Activated naive CD8-positive, alpha-beta T cell treated with anti-CD3 and anti-CD28 coated beads for 36 hours (primary cell): ENCODE measurements around the gene FABP3. TPM values are rescaled to one million over a fixed set of nuclear protein-coding genes. Genes with fewer than 3 reads are reported as not detected.
A peak's percentile ranks its signal among the peaks of the same experiment; 100 is the strongest.

ENCODE experiments used
- DNase-seq: peaks from one replicate; pipeline ENCODE4 v3.0.0; 2021
- H3K27ac Mint-ChIP-seq: one replicate; pipeline ENCODE4 v1.8.0; 2022; ENCODE audit warnings: mild to moderate bottlenecking, moderate library complexity, mixed read lengths
- H3K27me3 Mint-ChIP-seq: one replicate; pipeline ENCODE4 v1.8.0; 2022; ENCODE audit warnings: mild to moderate bottlenecking, mixed read lengths
- H3K36me3 Mint-ChIP-seq: one replicate; pipeline ENCODE4 v1.8.0; 2021; ENCODE audit warnings: mild to moderate bottlenecking, mixed read lengths
- H3K4me1 Mint-ChIP-seq: one replicate; pipeline ENCODE4 v1.8.0; 2021; ENCODE audit warnings: mixed read lengths
- H3K4me3 Mint-ChIP-seq: one replicate; pipeline ENCODE4 v1.8.0; 2022; ENCODE audit warnings: mild to moderate bottlenecking, moderate library complexity, mixed read lengths
- H3K9me3 Mint-ChIP-seq: one replicate; pipeline ENCODE4 v1.8.0; 2022; ENCODE audit warnings: mixed read lengths
- total RNA-seq, 2 experiments: library from RNA; stranded (reverse); gene quantifications; one replicate each; pipeline ENCODE4 v1.2.3, GENCODE V29; 2021

Gene FABP3
- total RNA-seq: not detected

DNA sequence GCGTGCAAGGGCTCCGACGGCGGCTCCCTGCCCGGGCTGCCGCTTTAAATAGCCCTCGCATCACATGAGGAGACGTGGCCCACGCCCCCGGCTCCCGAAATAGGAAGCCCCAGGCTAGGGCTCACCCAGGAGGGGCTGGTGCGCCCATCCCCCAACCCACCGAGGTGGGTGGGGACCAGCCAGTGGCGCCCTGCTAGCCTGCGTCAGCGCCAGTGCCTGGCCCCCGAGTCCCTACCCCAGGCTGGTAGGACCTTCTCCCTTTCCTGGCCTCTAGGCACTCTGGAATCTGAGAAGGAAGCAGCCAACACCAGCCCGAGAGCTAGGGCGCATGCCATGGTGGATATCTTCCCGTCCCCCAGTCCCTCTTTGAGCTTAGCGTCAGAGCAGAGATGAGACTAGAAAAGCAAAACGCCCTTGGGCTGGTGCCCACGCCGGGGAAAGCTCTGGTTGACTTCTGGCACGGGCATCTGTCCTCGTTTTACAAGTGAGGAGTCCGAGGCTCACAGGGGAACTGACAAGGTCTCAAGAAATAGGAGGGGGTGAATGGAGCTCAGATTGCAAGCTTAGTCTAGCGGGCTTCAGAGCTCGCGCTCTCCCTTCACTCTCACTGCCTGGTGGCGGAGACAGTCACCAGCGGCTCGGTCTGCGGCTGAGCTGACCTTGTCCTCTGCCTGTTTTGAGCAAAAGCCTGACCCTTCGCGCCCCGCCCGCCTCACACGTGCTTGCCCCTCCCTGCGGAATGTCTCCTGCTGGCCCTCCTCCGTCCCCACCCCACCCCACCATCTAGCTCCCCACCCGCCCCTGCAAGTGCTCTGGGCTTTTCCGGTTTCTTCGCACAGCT, at the start of gene FABP3:
TSS of gene FABP3 (minus strand) at position 21 of the 841 bp plus-strand sequence. CDS start 62 bp downstream, outside the sequence.
- peak; percentile 22 for DNase-seq
- Mint-ChIP-seq H3K4me3 (peak within 1 kb of the TSS; percentile 76), H3K27me3 (no peaks in the 10 kb centered on the region), H3K4me1 (peaks cover 12% of the 10 kb centered on the region), H3K9me3 (no peaks in the 10 kb centered on the region), H3K27ac (peak within 1 kb of the TSS; percentile 43), H3K36me3 (no peaks in the 10 kb centered on the region)

GRCh38 chr1:31421371-31422040, 48.6 kb upstream of the FABP3 start:
- H3K27me3 Mint-ChIP-seq: peaks cover 39% of the 10 kb centered on the region

DNA sequence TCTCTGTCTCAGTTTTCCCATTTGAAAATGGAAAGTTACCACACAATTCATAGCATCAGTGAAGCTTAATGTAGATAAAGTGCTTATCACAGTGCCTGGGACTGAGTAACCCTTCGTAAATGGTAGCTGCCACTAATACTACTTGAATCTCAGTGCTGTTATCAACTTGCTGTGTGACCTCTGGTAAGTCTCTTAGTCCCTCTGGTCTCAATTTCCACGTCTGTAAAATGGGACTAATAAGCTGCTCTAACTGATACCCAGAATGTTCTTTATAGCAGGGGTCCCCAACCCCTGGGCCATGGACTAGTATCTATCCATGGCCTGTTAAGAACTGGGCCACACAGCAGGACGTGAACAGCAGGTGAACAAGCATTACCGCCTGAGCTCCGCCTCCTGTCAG, 47.8 kb upstream of the FABP3 start:
- no peaks in the 10 kb centered on the region for H3K9me3 Mint-ChIP-seq
- no peaks in the 10 kb centered on the region for H3K4me1 Mint-ChIP-seq
- peaks cover 47% of the 10 kb centered on the region for H3K27me3 Mint-ChIP-seq
- no peak for DNase-seq
- no peak overlapping the region for H3K4me3 Mint-ChIP-seq
- H3K36me3 Mint-ChIP-seq: no peaks in the 10 kb centered on the region
- H3K27ac Mint-ChIP-seq: no peak overlapping the region

More at GRCh38 chr1:31421371-31422040, 48.6 kb upstream of the FABP3 start:
- no peaks in the 10 kb centered on the region for H3K36me3 Mint-ChIP-seq
- no peak overlapping the region for H3K4me3 Mint-ChIP-seq
- H3K9me3 Mint-ChIP-seq: no peaks in the 10 kb centered on the region
- DNase-seq: no peak
- H3K4me1 Mint-ChIP-seq: no peaks in the 10 kb centered on the region
- peak overlapping the region; percentile 27 for H3K27ac Mint-ChIP-seq

GRCh38 chr1:31418626-31419323, 45.9 kb upstream of the FABP3 start:
- H3K36me3 Mint-ChIP-seq: no peaks in the 10 kb centered on the region
- H3K27me3 Mint-ChIP-seq: peaks cover 54% of the 10 kb centered on the region

DNA sequence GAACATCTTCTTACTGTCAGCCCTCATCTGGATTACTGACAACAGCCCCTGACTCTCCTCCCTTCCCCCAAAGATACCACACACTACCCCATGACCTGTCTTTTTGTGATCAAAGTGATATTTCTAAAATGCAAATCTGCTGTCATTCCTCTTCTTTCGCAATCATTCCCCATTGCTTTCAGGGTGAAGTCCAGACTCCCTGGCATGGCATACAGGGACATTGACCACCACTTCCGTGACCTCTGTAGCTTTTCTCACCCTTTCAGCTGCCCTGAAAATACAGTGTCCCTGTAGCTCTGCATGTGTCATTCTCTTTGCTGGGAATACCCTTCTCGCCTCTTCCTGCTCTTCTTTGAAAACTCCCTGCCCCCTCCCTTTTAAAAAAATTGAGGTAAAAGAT, 44.3 kb upstream of the FABP3 start:
- Mint-ChIP-seq H3K4me3 (no peak overlapping the region), H3K9me3 (no peaks in the 10 kb centered on the region), H3K27me3 (peaks cover 52% of the 10 kb centered on the region), H3K27ac (no peak overlapping the region), H3K4me1 (peaks cover 4% of the 10 kb centered on the region), H3K36me3 (no peaks in the 10 kb centered on the region)
- DNase-seq: no peak

More at GRCh38 chr1:31418626-31419323, 45.9 kb upstream of the FABP3 start:
- no peaks in the 10 kb centered on the region for H3K9me3 Mint-ChIP-seq
- no peak overlapping the region for H3K4me3 Mint-ChIP-seq
- peaks cover 2% of the 10 kb centered on the region for H3K4me1 Mint-ChIP-seq
- DNase-seq: no peak
- H3K27ac Mint-ChIP-seq: no peak overlapping the region

DNA sequence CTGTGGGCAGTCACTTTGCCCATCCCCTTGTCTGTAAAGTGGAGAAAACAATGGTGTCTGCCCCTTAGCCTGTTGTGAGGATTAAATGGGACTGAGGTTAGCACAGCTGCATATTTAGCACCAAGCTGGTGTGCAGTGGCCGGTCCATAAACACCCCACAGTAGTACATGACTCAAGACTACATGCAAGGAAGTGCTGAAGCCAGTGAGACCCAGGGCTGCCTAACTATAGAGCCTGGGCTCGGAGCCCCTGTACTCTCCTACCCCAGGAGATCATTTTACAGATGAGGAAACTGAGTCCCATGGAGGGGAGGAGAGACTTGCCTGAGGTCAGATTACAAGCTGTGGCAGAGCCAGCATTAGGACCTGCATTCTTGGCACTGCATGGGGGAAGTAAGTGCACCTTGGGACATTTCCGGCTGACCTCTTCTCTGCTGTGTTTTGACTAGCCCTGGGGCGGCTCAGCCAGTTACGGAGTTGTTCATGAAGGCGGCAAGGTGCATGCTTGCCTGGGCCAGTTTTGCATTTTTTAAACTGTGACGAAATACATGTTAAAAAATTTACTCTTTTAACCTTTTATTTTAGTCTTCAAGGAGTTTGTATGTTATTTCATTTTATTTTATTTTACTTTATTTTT, 43.3 kb upstream of the FABP3 start:
- no peak for DNase-seq
- H3K27ac Mint-ChIP-seq: no peak overlapping the region
- H3K36me3 Mint-ChIP-seq: no peaks in the 10 kb centered on the region
- no peaks in the 10 kb centered on the region for H3K9me3 Mint-ChIP-seq
- peaks cover 59% of the 10 kb centered on the region for H3K27me3 Mint-ChIP-seq
- no peak overlapping the region for H3K4me3 Mint-ChIP-seq
- peaks cover 4% of the 10 kb centered on the region for H3K4me1 Mint-ChIP-seq

- DNase-seq: no peak
- no peak overlapping the region for H3K4me3 Mint-ChIP-seq
- H3K27me3 Mint-ChIP-seq: peaks cover 64% of the 10 kb centered on the region
- H3K4me1 Mint-ChIP-seq: peaks cover 4% of the 10 kb centered on the region
- H3K36me3 Mint-ChIP-seq: no peaks in the 10 kb centered on the region
- H3K9me3 Mint-ChIP-seq: no peaks in the 10 kb centered on the region
- H3K27ac Mint-ChIP-seq: no peak overlapping the region
Observed at GRCh38 chr1:31415658-31416057, 42.8 kb upstream of the FABP3 start.

DNA sequence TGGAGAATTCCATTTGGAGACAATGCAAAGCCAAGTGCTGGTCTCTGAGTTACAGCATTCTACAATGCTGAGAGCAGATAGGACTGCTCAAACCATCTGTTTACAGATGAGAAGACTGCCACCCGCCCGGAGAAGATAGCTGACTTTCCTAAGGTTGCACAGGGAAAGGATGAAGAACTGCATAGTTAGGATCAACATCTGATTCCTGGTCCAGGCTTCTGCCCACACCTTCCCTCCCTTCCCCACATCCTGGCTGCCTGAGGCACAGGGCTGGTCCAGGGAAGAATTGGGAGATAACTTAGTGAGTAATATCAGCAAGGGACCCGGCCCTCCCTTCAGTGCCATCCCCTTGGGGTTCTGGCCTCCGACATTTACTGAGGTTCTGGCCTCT, 42.1 kb upstream of the FABP3 start:
- H3K4me3 Mint-ChIP-seq: no peak overlapping the region
- H3K9me3 Mint-ChIP-seq: no peaks in the 10 kb centered on the region
- H3K4me1 Mint-ChIP-seq: peaks cover 4% of the 10 kb centered on the region
- no peaks in the 10 kb centered on the region for H3K36me3 Mint-ChIP-seq
- H3K27ac Mint-ChIP-seq: no peak overlapping the region
- peaks cover 69% of the 10 kb centered on the region for H3K27me3 Mint-ChIP-seq
- DNase-seq: no peak

DNA sequence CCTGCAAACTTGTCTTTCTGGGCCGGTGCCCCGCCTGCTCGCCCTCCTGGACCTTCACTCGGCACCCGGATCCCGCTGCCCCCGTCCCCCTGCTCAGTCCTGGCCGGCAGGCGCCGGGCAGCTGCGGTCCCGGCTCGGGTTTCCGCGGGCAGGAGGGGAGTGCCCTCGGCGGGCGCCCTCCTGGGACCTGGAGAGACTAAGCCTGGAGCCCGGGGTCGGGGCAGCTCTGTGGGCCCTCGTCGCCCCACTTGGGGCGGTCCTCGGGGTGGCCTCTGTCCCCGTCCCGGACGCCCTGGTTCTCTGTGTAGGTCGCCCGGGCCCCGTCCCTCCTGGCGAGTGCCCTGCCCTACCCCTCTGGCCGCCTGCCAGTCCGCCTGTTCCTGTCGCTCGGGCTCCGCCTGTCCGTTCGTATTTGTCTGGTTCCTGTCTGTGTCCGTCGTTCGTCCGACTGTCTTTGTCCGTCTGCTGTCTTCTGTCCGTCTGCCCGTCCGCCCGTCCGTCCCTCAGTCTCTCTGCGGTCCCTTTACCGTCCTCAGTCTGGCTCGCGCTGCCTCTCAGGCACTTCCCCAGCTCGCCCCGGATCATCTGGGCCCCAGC, 40.6 kb upstream of the FABP3 start:
- H3K27ac Mint-ChIP-seq: no peak overlapping the region
- H3K4me3 Mint-ChIP-seq: peak overlapping the region; percentile 74
- peaks cover 75% of the 10 kb centered on the region for H3K27me3 Mint-ChIP-seq
- H3K4me1 Mint-ChIP-seq: peaks cover 4% of the 10 kb centered on the region
- H3K9me3 Mint-ChIP-seq: no peaks in the 10 kb centered on the region
- DNase-seq: peak; percentile 15
- no peaks in the 10 kb centered on the region for H3K36me3 Mint-ChIP-seq

GRCh38 chr1:31412732-31413404, 40.0 kb upstream of the FABP3 start, which contains the start of gene SERINC2:
Gene SERINC2, plus strand, starts transcription at chr1:31413213. Its CDS starts 53 bp downstream, at chr1:31413266.
- Mint-ChIP-seq H3K4me3 (peak within 1 kb of the TSS; percentile 74), H3K27ac (no peak within 1 kb of the TSS)

GRCh38 chr1:31412205-31412604, 39.3 kb upstream of the FABP3 start:
- H3K4me1 Mint-ChIP-seq: peaks cover 4% of the 10 kb centered on the region
- no peak for DNase-seq
- H3K27ac Mint-ChIP-seq: no peak overlapping the region
- no peaks in the 10 kb centered on the region for H3K9me3 Mint-ChIP-seq
- H3K4me3 Mint-ChIP-seq: peak overlapping the region; percentile 24
- H3K27me3 Mint-ChIP-seq: peaks cover 70% of the 10 kb centered on the region
- no peaks in the 10 kb centered on the region for H3K36me3 Mint-ChIP-seq

More at GRCh38 chr1:31412732-31413404, 40.0 kb upstream of the FABP3 start, which contains the start of gene SERINC2:
- peak; percentile 19 for DNase-seq
- Mint-ChIP-seq H3K36me3 (no peaks in the 10 kb centered on the region), H3K27me3 (peaks cover 75% of the 10 kb centered on the region), H3K9me3 (no peaks in the 10 kb centered on the region), H3K4me1 (peaks cover 4% of the 10 kb centered on the region)

DNA sequence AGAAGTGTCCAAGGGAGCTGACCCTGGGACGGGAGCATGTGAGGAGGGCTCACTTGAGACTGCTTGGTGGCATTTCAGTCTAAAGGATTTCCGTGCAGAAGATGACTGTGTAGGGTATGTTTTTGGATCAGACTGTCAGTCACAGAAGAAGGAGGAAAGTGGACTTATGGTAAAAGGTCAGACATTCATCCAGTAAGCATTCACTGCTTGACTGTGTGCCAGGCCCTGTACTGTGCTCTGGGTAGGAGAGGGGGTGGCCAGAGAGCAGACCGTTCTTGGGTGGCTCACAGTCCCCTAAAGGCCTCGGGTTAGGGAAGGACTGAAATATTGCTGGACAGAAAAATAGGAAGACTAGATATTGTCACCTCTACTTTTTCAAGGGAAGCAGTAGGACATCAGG, 38.0 kb upstream of the FABP3 start:
- Mint-ChIP-seq H3K4me1 (peaks cover 4% of the 10 kb centered on the region), H3K36me3 (no peaks in the 10 kb centered on the region), H3K4me3 (no peak overlapping the region), H3K27me3 (peaks cover 57% of the 10 kb centered on the region), H3K9me3 (no peaks in the 10 kb centered on the region), H3K27ac (no peak overlapping the region)
- DNase-seq: no peak

GRCh38 chr1:31409946-31410858, 37.3 kb upstream of the FABP3 start:
- Mint-ChIP-seq H3K36me3 (no peaks in the 10 kb centered on the region), H3K4me1 (peaks cover 4% of the 10 kb centered on the region), H3K9me3 (no peaks in the 10 kb centered on the region), H3K27ac (no peak overlapping the region), H3K4me3 (no peak overlapping the region), H3K27me3 (peaks cover 50% of the 10 kb centered on the region)
- DNase-seq: no peak
